Mesenchymal stem cell (in vitro differentiated cells and primary cell): ENCODE results near the gene C1orf35.

ENCODE experiments used
- DNase-seq: peaks from one replicate; pipeline ENCODE4 v3.0.0-alpha.2; 2013
- H2AFZ ChIP-seq: one replicate; pipeline ENCODE4 v1.6.1; 2013; ENCODE audit warnings: low read depth, mild to moderate bottlenecking, control low read depth, inconsistent platforms, low read length, moderate library complexity
- H2AK5ac ChIP-seq: 2 replicates; pipeline ENCODE4 v1.6.1; 2013; ENCODE audit warnings: low read length, moderate library complexity, mild to moderate bottlenecking, inconsistent platforms; ENCODE audit not compliant: severe bottlenecking
- H2BK120ac ChIP-seq: one replicate; pipeline ENCODE4 v1.6.1; 2013; ENCODE audit warnings: low read depth, mild to moderate bottlenecking, inconsistent platforms, low read length, moderate library complexity
- H2BK12ac ChIP-seq, 2 experiments: one replicate each; pipeline ENCODE4 v1.6.1; 2013; ENCODE audit warnings: inconsistent platforms in 2 of 2, low read length in 2 of 2, mild to moderate bottlenecking in 2 of 2, moderate library complexity in 2 of 2, control low read depth in 1 of 2
- H2BK15ac ChIP-seq: one replicate; pipeline ENCODE4 v1.6.1; 2013; ENCODE audit warnings: mild to moderate bottlenecking, low read depth, inconsistent platforms; ENCODE audit not compliant: poor library complexity, severe bottlenecking
- H2BK5ac ChIP-seq: 2 replicates; pipeline ENCODE4 v1.6.1; 2013; ENCODE audit warnings: low read depth, mild to moderate bottlenecking, low read length, control low read depth, inconsistent platforms; ENCODE audit not compliant: poor library complexity, severe bottlenecking
- H3K14ac ChIP-seq, 2 experiments: one replicate each; pipeline ENCODE4 v1.6.1; 2013; ENCODE audit warnings: inconsistent platforms in 2 of 2, low read length in 2 of 2, control low read depth in 1 of 2, mild to moderate bottlenecking in 1 of 2, moderate library complexity in 1 of 2
- H3K18ac ChIP-seq, 2 experiments: one replicate each; pipeline ENCODE4 v1.6.1; 2013; ENCODE audit warnings: inconsistent platforms in 2 of 2, low read length in 2 of 2, control low read depth in 1 of 2, low read depth in 1 of 2, mild to moderate bottlenecking in 1 of 2
- H3K23ac ChIP-seq, 2 experiments: one replicate each; pipeline ENCODE4 v1.6.1; 2013; ENCODE audit warnings: inconsistent platforms in 2 of 2, low read length in 2 of 2, mild to moderate bottlenecking in 2 of 2, moderate library complexity in 2 of 2, control low read depth in 1 of 2
- H3K27ac ChIP-seq: 2 replicates; pipeline ENCODE4 v1.5.1; 2013; ENCODE audit warnings: mild to moderate bottlenecking, moderate library complexity, low read length, control low read depth, inconsistent platforms; ENCODE audit not compliant: poor library complexity, severe bottlenecking
- H3K27me3 ChIP-seq, 2 experiments: 2 replicates each; pipeline versions ENCODE4 v1.6.1 to v1.7.0; 2013; ENCODE audit warnings: low read length in 2 of 2, mild to moderate bottlenecking in 2 of 2, moderate library complexity in 2 of 2, control low read depth in 1 of 2, inconsistent platforms in 1 of 2; ENCODE audit not compliant: control insufficient read depth in 1 of 2, insufficient read depth in 1 of 2
- H3K36me3 ChIP-seq, 2 experiments: 2 replicates each; pipeline versions ENCODE4 v1.6.1 to v1.7.0; 2013; ENCODE audit warnings: low read length in 2 of 2, control low read depth in 1 of 2, inconsistent platforms in 1 of 2, low read depth in 1 of 2, mild to moderate bottlenecking in 1 of 2; ENCODE audit not compliant: insufficient read depth in 2 of 2, control insufficient read depth in 1 of 2
- H3K4ac ChIP-seq, 2 experiments: one replicate each; pipeline ENCODE4 v1.6.1; 2013; ENCODE audit warnings: inconsistent platforms in 2 of 2, low read length in 2 of 2, mild to moderate bottlenecking in 2 of 2, moderate library complexity in 2 of 2, control low read depth in 1 of 2, low read depth in 1 of 2
- H3K4me1 ChIP-seq: 2 replicates; pipeline ENCODE4 v1.6.1; 2013; ENCODE audit warnings: low read depth, low read length, control low read depth; ENCODE audit not compliant: control insufficient read depth, insufficient read depth
- H3K4me2 ChIP-seq: 2 replicates; pipeline ENCODE4 v1.6.1; 2013; ENCODE audit warnings: low read length, mild to moderate bottlenecking, inconsistent platforms; ENCODE audit not compliant: poor library complexity, severe bottlenecking
- H3K4me3 ChIP-seq, 2 experiments: 2 replicates each; pipeline versions ENCODE4 v1.5.1 to v1.7.0; 2013; ENCODE audit warnings: low read length in 2 of 2, mild to moderate bottlenecking in 2 of 2, control low read depth in 1 of 2, low read depth in 1 of 2; ENCODE audit not compliant: insufficient read depth in 1 of 2
- H3K79me1 ChIP-seq: replicated peaks from 2 replicates; pipeline ENCODE4 v1.6.1; 2013; ENCODE audit warnings: mild to moderate bottlenecking, control low read depth, low read length, inconsistent platforms; ENCODE audit not compliant: poor library complexity, severe bottlenecking
- H3K9ac ChIP-seq: 2 replicates; pipeline ENCODE4 v1.7.0; 2013; ENCODE audit warnings: mild to moderate bottlenecking, low read length, moderate library complexity
- H3K9me3 ChIP-seq: 2 replicates; pipeline ENCODE4 v1.7.0; 2013; ENCODE audit warnings: mild to moderate bottlenecking, low read length; ENCODE audit not compliant: control insufficient read depth
- H4K8ac ChIP-seq: one replicate; pipeline ENCODE4 v1.6.1; 2013; ENCODE audit warnings: inconsistent platforms, mild to moderate bottlenecking, low read length, moderate library complexity
- H4K91ac ChIP-seq: one replicate; pipeline ENCODE4 v1.6.1; 2013; ENCODE audit warnings: mild to moderate bottlenecking, low read length, inconsistent platforms
- WGBS: methylation state at CpG from one replicate; pipeline ENCODE4 v1.1.7; 2013; ENCODE audit warnings: mixed read lengths; 5-methylcytosine and 5-hydroxymethylcytosine counted together

The C1orf35 gene

GRCh38 chr1:228063251-228064191 lies 39.6 kb downstream of the C1orf35 start:
- DNase-seq, result no peak
- Histone ChIP-seq H3K9me3 (no peaks in the 10 kb centered on the region), H2BK5ac (no peak overlapping the region), H3K4me2 (no peak overlapping the region), H3K4ac (no peak overlapping the region), H3K14ac (no peak overlapping the region), H3K27ac (no peak overlapping the region), H2BK15ac (no peak overlapping the region), H3K27me3 (peaks cover 36 to 92% of the 10 kb centered on the region in 2 experiments), H3K9ac (no peak overlapping the region), H4K91ac (no peak overlapping the region), H2BK12ac (no peak overlapping the region), H2AK5ac (no peak overlapping the region), H3K4me1 (peaks cover 2% of the 10 kb centered on the region), H3K36me3 (peaks cover 0 to 3% of the 10 kb centered on the region in 2 experiments), H2BK120ac (no peak overlapping the region), H3K23ac (no peak overlapping the region), H3K4me3 (no peak overlapping the region), H4K8ac (no peak overlapping the region), H2AFZ (no peak overlapping the region), H3K79me1 (no peaks in the 10 kb centered on the region), H3K18ac (no peak overlapping the region)
- WGBS, result 80% methylated on average over 15 of the region's 15 CpGs

- no peak overlapping the region for H4K8ac ChIP-seq
- H4K91ac ChIP-seq, result no peak overlapping the region
- no peak overlapping the region for H3K4ac ChIP-seq
- no peak overlapping the region for H2BK120ac ChIP-seq
- H2BK12ac ChIP-seq, result no peak overlapping the region
- H2AFZ ChIP-seq, result no peak overlapping the region
- no peak overlapping the region for H3K23ac ChIP-seq
- H3K4me3 ChIP-seq, result no peak overlapping the region
- H3K18ac ChIP-seq, result no peak overlapping the region
- peaks cover 3% of the 10 kb centered on the region for H3K4me1 ChIP-seq
- no peak overlapping the region for H2AK5ac ChIP-seq
- WGBS, result 64% methylated on average over 4 of the region's 4 CpGs
- no peak overlapping the region for H3K14ac ChIP-seq
- H3K27ac ChIP-seq, result no peak overlapping the region
- no peak overlapping the region for H2BK5ac ChIP-seq
- H3K27me3 ChIP-seq, result peaks cover 32 to 92% of the 10 kb centered on the region in 2 experiments
- H3K9me3 ChIP-seq, result no peaks in the 10 kb centered on the region
- no peak overlapping the region for H3K4me2 ChIP-seq
- H3K79me1 ChIP-seq, result no peaks in the 10 kb centered on the region
- H3K36me3 ChIP-seq, result peaks cover 0 to 3% of the 10 kb centered on the region in 2 experiments
- H3K9ac ChIP-seq, result no peak overlapping the region
- DNase-seq, result no peak
- no peak overlapping the region for H2BK15ac ChIP-seq
Observed at GRCh38 chr1:228062812-228063211, 40.3 kb downstream of the C1orf35 start.

- no peak overlapping the region for H2BK15ac ChIP-seq
- peaks cover 27 to 92% of the 10 kb centered on the region in 2 experiments for H3K27me3 ChIP-seq
- H2BK120ac ChIP-seq, result no peak overlapping the region
- no peak overlapping the region for H3K4me3 ChIP-seq
- no peaks in the 10 kb centered on the region for H3K79me1 ChIP-seq
- H3K9me3 ChIP-seq, result no peaks in the 10 kb centered on the region
- no peak overlapping the region for H2BK5ac ChIP-seq
- no peak overlapping the region for H3K23ac ChIP-seq
- peak overlapping the region; percentile 28 for H4K91ac ChIP-seq
- no peak overlapping the region for H2BK12ac ChIP-seq
- H3K9ac ChIP-seq, result no peak overlapping the region
- no peak for DNase-seq
- 86% methylated on average over 9 of the region's 9 CpGs for WGBS
- H3K4me2 ChIP-seq, result no peak overlapping the region
- no peak overlapping the region for H3K14ac ChIP-seq
- H3K36me3 ChIP-seq, result peaks cover 0 to 3% of the 10 kb centered on the region in 2 experiments
- H4K8ac ChIP-seq, result no peak overlapping the region
- no peak overlapping the region for H3K27ac ChIP-seq
- H3K18ac ChIP-seq, result no peak overlapping the region
- no peak overlapping the region for H2AFZ ChIP-seq
- H2AK5ac ChIP-seq, result no peak overlapping the region
- H3K4ac ChIP-seq, result no peak overlapping the region
- peaks cover 1% of the 10 kb centered on the region for H3K4me1 ChIP-seq
Observed at GRCh38 chr1:228062085-228062791, 40.9 kb downstream of the C1orf35 start.
